ENCODE results near the gene DIP2C. TPM values are rescaled to one million over a fixed set of nuclear protein-coding genes. Genes with fewer than 3 reads are reported as not detected.

The DIP2C gene
- total RNA-seq, 1 experiment from 2014 or later = 11.0 TPM

GRCh38 chr10:341081-341740 is 348.3 kb downstream of the DIP2C start (continued):
- TF ChIP-seq SP1 (CRISPR knock-in tag; conservative IDR thresholded peaks at IDR 0.05) = no peak

- CTCF ChIA-PET = no interaction called here
- H3K27ac Mint-ChIP-seq = no peak overlapping the region
- H3K4me1 Mint-ChIP-seq = no peaks in the 10 kb centered on the region
- H3K4me3 Mint-ChIP-seq = no peak overlapping the region
- POLR2A ChIA-PET = no interaction called here
- no peaks in the 10 kb centered on the region for H3K9me3 Mint-ChIP-seq
- no peak for DNase-seq (ENCODE audit: low spot score)
- TF ChIP-seq ZNF232 (CRISPR knock-in tag; IDR thresholded peaks at IDR 0.05) (no peak), AFF4 (CRISPR knock-in tag; IDR thresholded peaks at IDR 0.05; ENCODE audit: borderline replicate concordance) (no peak), E2F5 (CRISPR knock-in tag; IDR thresholded peaks at IDR 0.05) (no peak), ATF2 (CRISPR knock-in tag; IDR thresholded peaks at IDR 0.05; ENCODE audit: borderline replicate concordance, low read depth) (no peak), ZNF512 (CRISPR knock-in tag; IDR thresholded peaks at IDR 0.05; ENCODE audit: borderline replicate concordance) (no peak), CTCF (IDR thresholded peaks at IDR 0.05) (no peak), FOXK1 (CRISPR knock-in tag; IDR thresholded peaks at IDR 0.05) (no peak), ZBTB43 (CRISPR knock-in tag; IDR thresholded peaks at IDR 0.05) (no peak)
- peaks cover 17% of the 10 kb centered on the region for H3K36me3 Mint-ChIP-seq
- H3K27me3 Mint-ChIP-seq (ENCODE audit: low read depth) = no peaks in the 10 kb centered on the region
- no peak for ATAC-seq
These were observed 348.8 kb downstream of the DIP2C start for GRCh38 chr10:340646-341045.

GRCh38 chr10:339038-339391 is 350.5 kb downstream of the DIP2C start:
- no peaks in the 10 kb centered on the region for H3K27me3 Mint-ChIP-seq (ENCODE audit: low read depth)
- TF ChIP-seq CDX4 (CRISPR knock-in tag; IDR thresholded peaks at IDR 0.05; ENCODE audit: borderline replicate concordance) (no peak), E2F1 (CRISPR knock-in tag; IDR thresholded peaks at IDR 0.05) (no peak), HMGA2 (CRISPR knock-in tag; IDR thresholded peaks at IDR 0.05) (no peak), ZNF416 (CRISPR knock-in tag; IDR thresholded peaks at IDR 0.05) (no peak), ZBTB21 (CRISPR knock-in tag; IDR thresholded peaks at IDR 0.05; ENCODE audit: borderline replicate concordance) (no peak), SMAD4 (CRISPR knock-in tag; IDR thresholded peaks at IDR 0.05) (no peak), MAX (CRISPR knock-in tag; IDR thresholded peaks at IDR 0.05) (no peak)
- H3K4me3 Mint-ChIP-seq = no peak overlapping the region
- no peak overlapping the region for H3K27ac Mint-ChIP-seq
- DNase-seq (ENCODE audit: low spot score) = no peak
- POLR2A ChIA-PET = no interaction called here
- H3K9me3 Mint-ChIP-seq = no peaks in the 10 kb centered on the region
- H3K36me3 Mint-ChIP-seq = peaks cover 14% of the 10 kb centered on the region
- no peak for ATAC-seq
- CTCF ChIA-PET = interaction anchor here (1.3 kb wide), 1 partner anchor 108 kb away, joined by 3 read pairs; no protein-coding TSS in a partner anchor
- H3K4me1 Mint-ChIP-seq = no peaks in the 10 kb centered on the region

Measured in WTC11 (cell line).